Uterus (tissue), 2 donors: Measurements from ENCODE around the gene YIF1B.

Experiments
- CTCF ChIP-seq, 4 experiments: fragments of 200-600 bp in 2 of 4; fragments of 450-650 bp in 2 of 4; sonication (generic) in 2 of 4; IDR thresholded peaks; one replicate each; pipeline ENCODE4 v1.5.1; 2016 to 2019; ENCODE audit warnings: antibody characterized with exemption in 4 of 4, mild to moderate bottlenecking in 2 of 4, moderate library complexity in 1 of 4
- POLR2A ChIP-seq, 2 donors: fragments of 450-650 bp; IDR thresholded peaks; one replicate each; pipeline ENCODE4 v1.6.1; 2016; ENCODE audit warnings: antibody characterized with exemption in 2 of 2, mild to moderate bottlenecking in 1 of 2, moderate library complexity in 1 of 2

- TF ChIP-seq CTCF (IDR thresholded peaks at IDR 0.05) (no peak), POLR2A (IDR thresholded peaks at IDR 0.05) (no peak)
Observed at GRCh38 chr19:38280030-38280921, 35.5 kb downstream of the YIF1B start.
